ENCODE results near the gene CFAP46.

The CFAP46 gene

GRCh38 chr10:132763545-132763944 lies 178.8 kb downstream of the CFAP46 start:
- Histone ChIP-seq H3K4me1 (ENCODE audit: control insufficient read depth, insufficient read depth, low read length) (no peaks in the 10 kb centered on the region), H3K4me3 (ENCODE audit: low read depth, low read length) (no peak overlapping the region), H3K9me3 (ENCODE audit: control insufficient read depth, insufficient read depth, low read length) (no peaks in the 10 kb centered on the region), H3K27me3 (ENCODE audit: control insufficient read depth, insufficient read depth, low read length) (no peaks in the 10 kb centered on the region), H3K9ac (ENCODE audit: low read depth, low read length) (no peak overlapping the region), H3K36me3 (ENCODE audit: control insufficient read depth, insufficient read depth, low read length) (peaks cover 3% of the 10 kb centered on the region)

DNA sequence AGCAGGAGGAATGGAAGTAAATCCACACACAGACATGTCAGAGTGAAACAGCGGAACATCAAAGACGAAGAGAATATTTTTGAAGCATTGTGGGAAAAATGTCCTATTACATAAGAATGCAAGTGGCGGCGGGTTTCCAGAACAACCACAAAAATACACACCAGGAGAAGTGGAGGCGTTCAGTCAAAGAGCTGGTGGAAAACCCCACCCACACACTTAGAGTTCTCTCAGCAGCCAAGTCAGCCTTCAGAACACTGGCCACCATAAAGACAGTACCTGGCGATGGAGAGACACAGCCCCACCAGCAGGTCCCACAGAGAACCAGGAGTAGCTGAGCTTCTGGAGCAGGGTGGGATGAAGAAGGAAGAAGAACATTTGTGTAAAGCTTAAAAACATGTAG lies 180.1 kb downstream of the CFAP46 start:
- no peaks in the 10 kb centered on the region for H3K9me3 ChIP-seq (ENCODE audit: control insufficient read depth, insufficient read depth, low read length)

GRCh38 chr10:132761395-132762060 lies 180.8 kb downstream of the CFAP46 start:
- Histone ChIP-seq H3K4me1 (ENCODE audit: control insufficient read depth, insufficient read depth, low read length) (no peaks in the 10 kb centered on the region), H3K9ac (ENCODE audit: low read depth, low read length) (no peak overlapping the region), H3K4me3 (ENCODE audit: low read depth, low read length) (no peak overlapping the region), H3K36me3 (ENCODE audit: control insufficient read depth, insufficient read depth, low read length) (peaks cover 3% of the 10 kb centered on the region), H3K27me3 (ENCODE audit: control insufficient read depth, insufficient read depth, low read length) (no peaks in the 10 kb centered on the region), H3K9me3 (ENCODE audit: control insufficient read depth, insufficient read depth, low read length) (no peaks in the 10 kb centered on the region)

More for the DNA sequence above, 180.1 kb downstream of the CFAP46 start:
- Histone ChIP-seq H3K9ac (ENCODE audit: low read depth, low read length) (no peak overlapping the region), H3K36me3 (ENCODE audit: control insufficient read depth, insufficient read depth, low read length) (peaks cover 3% of the 10 kb centered on the region), H3K4me1 (ENCODE audit: control insufficient read depth, insufficient read depth, low read length) (no peaks in the 10 kb centered on the region), H3K4me3 (ENCODE audit: low read depth, low read length) (no peak overlapping the region), H3K27me3 (ENCODE audit: control insufficient read depth, insufficient read depth, low read length) (no peaks in the 10 kb centered on the region)

- no peak overlapping the region for H3K9ac ChIP-seq (ENCODE audit: low read depth, low read length)
- H3K27me3 ChIP-seq (ENCODE audit: control insufficient read depth, insufficient read depth, low read length) = no peaks in the 10 kb centered on the region
- peaks cover 7% of the 10 kb centered on the region for H3K36me3 ChIP-seq (ENCODE audit: control insufficient read depth, insufficient read depth, low read length)
- H3K4me3 ChIP-seq (ENCODE audit: low read depth, low read length) = no peak overlapping the region
- H3K9me3 ChIP-seq (ENCODE audit: control insufficient read depth, insufficient read depth, low read length) = no peaks in the 10 kb centered on the region
- H3K4me1 ChIP-seq (ENCODE audit: control insufficient read depth, insufficient read depth, low read length) = no peaks in the 10 kb centered on the region
Observed at GRCh38 chr10:132758865-132759264, 183.5 kb downstream of the CFAP46 start.

Data from iPS-15b (cell line).